RKO (cell line): Measurements from ENCODE around the gene MYLK.

Source experiments
- DNase-seq: peaks from one replicate; pipeline ENCODE4 v3.0.0-alpha.2; 2016; ENCODE audit warnings: low spot score

MYLK gene

GRCh38 chr3:123586968-123587367, 297.2 kb downstream of the MYLK start:
- DNase-seq: no peak

GRCh38 chr3:123586131-123586530, 298.0 kb downstream of the MYLK start:
- peak; percentile 85 for DNase-seq

DNA sequence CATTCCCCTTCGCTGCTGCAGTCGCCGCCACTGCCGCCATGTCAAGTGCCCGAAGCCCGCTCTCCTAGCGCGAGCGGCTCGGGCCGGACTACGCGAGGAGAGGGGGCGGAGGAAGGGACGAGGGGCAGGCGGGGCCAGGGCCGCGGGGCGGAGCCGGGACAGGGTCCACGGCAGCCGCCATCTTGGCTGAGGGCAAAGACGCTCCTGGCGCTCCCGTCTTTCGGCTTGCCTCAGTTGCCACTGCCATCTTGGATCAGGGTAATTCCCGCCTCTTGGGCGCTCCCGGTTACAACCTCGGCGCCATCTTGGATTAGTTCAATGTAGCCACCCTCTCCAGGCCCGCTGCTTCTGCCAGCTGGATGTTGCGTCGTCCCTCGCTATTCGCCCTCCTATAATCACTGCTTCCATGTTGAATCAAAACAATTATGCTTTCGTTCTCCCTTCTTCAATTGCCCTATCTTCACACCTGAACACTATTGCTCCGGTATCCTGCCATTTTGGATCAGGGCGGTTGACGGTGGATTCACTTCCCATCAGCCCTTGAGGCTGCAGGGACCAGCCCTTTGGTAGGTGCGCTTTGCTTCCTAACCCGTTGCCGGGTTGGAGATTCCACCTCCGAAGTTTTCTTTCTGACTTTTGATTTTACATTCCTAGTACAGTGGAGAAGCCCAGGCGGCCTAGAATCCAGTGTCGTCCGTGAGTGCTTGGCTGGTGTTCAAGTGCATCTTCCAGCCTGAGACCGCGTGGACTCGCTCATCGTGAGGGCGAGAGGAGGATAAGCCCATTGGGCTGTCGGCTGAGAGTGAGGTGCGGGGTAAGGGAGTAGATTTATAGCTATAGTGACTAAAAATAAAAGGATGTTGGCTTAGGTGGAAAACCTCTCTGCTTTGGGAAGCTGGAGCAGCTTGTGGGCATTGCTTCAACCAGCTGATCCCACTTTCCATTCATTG, 298.9 kb downstream of the MYLK start, which contains the start of gene HACD2:
TSS of gene HACD2 (minus strand) at position 66 of the 950 bp plus-strand sequence. CDS start at position 40, 26 bp downstream.
- DNase-seq: peak; percentile 97

DNA sequence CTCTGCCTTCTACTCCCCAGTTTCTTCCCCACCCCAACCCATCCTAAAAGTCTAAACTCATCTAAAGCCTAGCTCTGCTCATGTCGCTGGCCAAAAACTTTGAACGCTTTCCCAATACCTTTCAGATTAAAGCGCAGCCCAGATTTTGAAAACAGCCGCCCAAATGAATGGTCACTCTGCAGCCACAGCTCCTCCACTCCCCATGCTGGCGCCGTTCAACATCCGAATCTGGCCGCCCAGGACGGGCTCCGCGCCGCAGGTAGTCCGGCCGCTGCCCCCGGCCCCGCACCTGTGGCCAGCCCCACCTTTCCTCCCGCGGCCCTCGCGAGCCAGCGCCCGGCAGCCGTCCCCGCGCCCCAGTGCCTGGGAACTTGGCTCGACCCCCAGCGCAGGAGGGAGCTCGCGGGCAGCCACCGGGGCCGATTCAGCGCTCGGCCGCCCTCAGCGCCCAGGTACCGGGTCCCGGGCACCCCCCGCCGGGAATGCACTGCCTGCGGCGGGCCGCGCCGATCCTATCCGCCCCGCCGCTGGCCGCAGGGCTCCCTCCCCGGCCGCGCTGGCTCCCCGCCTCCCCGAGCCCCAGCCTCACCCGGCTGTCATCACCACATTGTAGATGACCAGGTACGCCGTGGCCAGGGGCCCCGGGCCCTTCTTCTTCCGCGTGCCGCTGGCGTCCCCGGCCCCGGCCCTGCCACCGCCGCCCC, 299.7 kb downstream of the MYLK start:
- peak; percentile 34 for DNase-seq

DNA sequence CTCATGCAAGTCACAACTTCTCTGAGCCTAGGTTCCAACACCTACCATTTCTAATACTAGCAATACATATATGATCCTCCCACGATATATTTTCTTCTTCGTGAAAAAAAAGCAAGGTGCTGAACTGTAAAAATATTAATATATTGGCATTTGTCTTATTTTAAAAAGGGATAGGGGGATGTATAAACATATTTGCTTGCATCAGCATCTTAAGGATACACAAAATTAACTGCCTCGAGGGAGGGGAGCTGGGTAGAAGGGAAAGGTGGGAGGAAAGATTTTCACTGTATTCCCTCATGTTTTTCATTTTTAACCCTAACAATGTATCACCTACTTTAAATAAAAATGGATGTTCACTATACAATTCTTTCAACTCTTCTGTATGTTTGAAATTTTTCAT, 300.6 kb downstream of the MYLK start:
- peak; percentile 37 for DNase-seq

DNA sequence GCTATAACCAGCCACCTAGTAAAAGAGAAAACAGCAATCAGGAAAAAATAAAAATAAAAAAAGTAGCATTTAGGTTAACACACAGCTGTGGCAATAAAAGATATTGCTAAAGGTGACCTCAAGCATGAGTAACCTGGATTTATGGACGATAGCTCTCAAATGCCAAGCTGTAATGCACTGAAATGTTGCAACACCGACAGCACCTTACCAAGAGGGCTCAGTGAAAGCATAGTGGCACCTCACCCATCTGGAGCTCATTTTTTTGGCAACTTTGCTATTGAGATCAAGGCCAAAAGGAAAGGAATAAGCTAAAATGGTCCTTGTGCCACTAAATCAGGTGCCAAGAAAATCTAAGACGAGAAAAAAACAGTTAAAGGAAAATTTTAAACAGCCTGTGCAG, 301.8 kb downstream of the MYLK start:
- DNase-seq: peak; percentile 18

DNA sequence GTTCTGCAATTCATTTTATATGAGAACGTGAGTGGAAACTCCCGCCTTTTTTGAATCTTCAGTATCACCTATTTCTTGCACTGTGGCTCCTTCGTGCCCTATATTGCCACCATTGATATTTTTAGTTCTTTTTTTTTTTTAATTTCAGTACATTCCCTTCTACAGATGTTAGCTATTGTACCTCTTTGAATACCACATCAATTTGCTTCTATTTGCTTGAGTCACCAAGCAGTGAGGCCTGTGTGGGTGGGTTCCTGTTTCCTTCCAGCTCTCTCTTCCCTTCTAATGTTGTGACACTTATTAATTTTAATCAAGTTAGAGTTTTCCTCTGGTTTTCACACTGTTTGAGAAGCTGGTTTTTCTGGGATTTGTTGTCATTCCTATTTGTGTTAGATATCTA, 308.0 kb downstream of the MYLK start:
- no peak for DNase-seq

GRCh38 chr3:123571973-123572365, 312.2 kb downstream of the MYLK start:
- no peak for DNase-seq

GRCh38 chr3:123571264-123571972, 312.7 kb downstream of the MYLK start:
- DNase-seq: no peak

- DNase-seq: no peak
Measured at GRCh38 chr3:123568875-123569274, 315.3 kb downstream of the MYLK start.

- no peak for DNase-seq
Measured at GRCh38 chr3:123568034-123568433, 316.1 kb downstream of the MYLK start.

- DNase-seq: no peak
Measured at GRCh38 chr3:123564056-123564455, 320.1 kb downstream of the MYLK start.

GRCh38 chr3:123562547-123562946, 321.6 kb downstream of the MYLK start:
- DNase-seq: no peak

DNA sequence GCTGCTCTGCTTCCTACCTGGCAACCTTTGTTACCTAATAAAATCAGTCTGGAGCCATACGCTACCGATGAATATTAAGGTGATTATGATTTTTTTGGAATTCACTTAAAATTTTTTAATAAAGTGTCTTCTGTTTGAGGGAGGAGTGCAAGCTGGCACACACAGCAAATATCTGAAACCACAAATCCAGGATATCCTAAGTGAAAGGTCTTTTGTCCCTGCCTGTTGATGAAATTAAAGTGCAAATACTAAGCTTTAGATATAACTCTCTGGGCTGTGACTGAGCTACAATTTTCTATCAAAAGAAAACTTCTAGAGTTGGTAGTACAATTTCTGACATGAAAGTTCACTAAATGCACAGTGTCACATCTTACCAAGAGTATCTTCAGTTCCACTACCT, 322.9 kb downstream of the MYLK start:
- DNase-seq: no peak
